Muscle of leg (tissue), 11 donors: ENCODE data around the gene KHDRBS1. TPM values are rescaled to one million over a fixed set of nuclear protein-coding genes. Genes with fewer than 3 reads are reported as not detected.
A peak's percentile ranks its signal among the peaks of the same experiment; 100 is the strongest.
"Not testable (repeated sequence)": the region's sequence is repeated elsewhere in the genome, so short reads cannot be mapped to it uniquely, and the experiment has no call there.

Source experiments
- DNase-seq: peaks from one replicate; pipeline ENCODE4 v3.0.0; 2013
- H3K27ac ChIP-seq: one replicate; pipeline ENCODE4 v1.5.1; 2013; ENCODE audit warnings: mild to moderate bottlenecking, low read length, control low read depth
- H3K27me3 ChIP-seq: one replicate; pipeline ENCODE4 v1.6.1; 2013; ENCODE audit warnings: low read length; ENCODE audit not compliant: control insufficient read depth, insufficient read depth
- H3K36me3 ChIP-seq: one replicate; pipeline ENCODE4 v1.6.1; 2013; ENCODE audit warnings: low read length; ENCODE audit not compliant: control insufficient read depth, insufficient read depth
- H3K4me1 ChIP-seq: one replicate; pipeline ENCODE4 v1.6.1; 2013; ENCODE audit warnings: low read length; ENCODE audit not compliant: control insufficient read depth, insufficient read depth
- H3K4me3 ChIP-seq: one replicate; pipeline ENCODE4 v1.5.1; 2013; ENCODE audit warnings: low read length, control low read depth
- H3K9me3 ChIP-seq: replicated peaks from 2 replicates; pipeline ENCODE4 v1.6.1; 2013; ENCODE audit warnings: low read depth, low read length; ENCODE audit not compliant: control insufficient read depth
- WGBS: methylation state at CpG from one replicate; pipeline ENCODE4 v1.1.5; 2013; ENCODE audit warnings: missing lambda C conversion rate; ENCODE audit not compliant: insufficient coverage; 5-methylcytosine and 5-hydroxymethylcytosine counted together
- polyA plus RNA-seq, 8 donors: library from polyadenylated mRNA; unstranded; fragments of 120-200 nt; gene quantifications; one replicate each; pipeline versions ENCODE4 v1.2.1 to v1.2.3, GENCODE V29; 2013; ENCODE audit warnings: inconsistent platforms in 1 of 8, low replicate concordance in 1 of 8; ENCODE audit not compliant: insufficient read length in 8 of 8, insufficient read depth in 1 of 8
- total RNA-seq: library from RNA; stranded (reverse); fragments of 120-200 nt; gene quantifications from one replicate; pipeline ENCODE4 v1.2.4, GENCODE V29; 2013

The KHDRBS1 gene
- total and polyA plus RNA-seq, 9 donors = 60.7 to 173 (median 144) TPM

DNA sequence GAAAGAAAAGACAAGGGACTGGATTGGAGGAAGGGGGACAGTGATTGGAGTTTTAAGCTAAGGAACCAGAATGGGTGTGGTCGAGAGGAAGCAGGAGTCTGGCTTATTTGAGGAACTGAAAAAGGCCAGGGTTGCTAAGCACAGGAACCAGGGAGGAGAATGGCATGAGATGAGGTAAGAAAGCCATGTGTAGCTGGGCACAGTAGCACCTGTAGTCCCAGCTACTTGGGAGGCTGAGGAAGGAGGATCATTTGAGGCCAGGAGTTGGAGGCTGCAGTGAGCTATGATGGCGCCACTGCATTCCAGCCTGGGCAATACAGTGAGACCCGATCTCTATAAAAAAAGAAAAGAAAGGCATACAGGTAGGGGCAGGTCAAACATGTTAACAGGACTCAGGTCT is 8.1 kb upstream of the KHDRBS1 start:
- no peak overlapping the region for H3K4me3 ChIP-seq
- H3K9me3 ChIP-seq = no peaks in the 10 kb centered on the region
- peak; percentile 30 for DNase-seq
- no peaks in the 10 kb centered on the region for H3K27me3 ChIP-seq
- 88% methylated on average over 3 of the region's 3 CpGs for WGBS
- no peak overlapping the region for H3K27ac ChIP-seq
- no peaks in the 10 kb centered on the region for H3K4me1 ChIP-seq
- no peaks in the 10 kb centered on the region for H3K36me3 ChIP-seq

DNA sequence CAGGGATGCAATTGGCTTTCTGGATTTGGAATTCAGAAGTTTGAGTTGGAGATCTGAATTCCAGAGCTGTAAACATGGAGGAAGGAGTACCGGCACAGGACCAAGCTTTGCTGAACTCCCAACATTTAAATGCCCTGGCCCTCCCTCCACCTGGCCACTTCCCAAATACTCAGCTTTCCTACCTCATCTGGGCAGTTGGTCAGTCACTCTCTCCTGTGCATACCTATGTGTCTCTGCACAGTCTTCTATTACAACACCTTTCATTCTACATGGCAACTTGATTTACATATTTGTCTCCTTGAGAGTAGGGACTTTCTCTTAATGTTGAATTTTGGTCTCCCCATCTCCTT is 6.1 kb upstream of the KHDRBS1 start:
- Histone ChIP-seq H3K4me3 (no peak overlapping the region), H3K9me3 (no peaks in the 10 kb centered on the region), H3K27ac (no peak overlapping the region), H3K4me1 (peaks cover 2% of the 10 kb centered on the region), H3K27me3 (no peaks in the 10 kb centered on the region), H3K36me3 (no peaks in the 10 kb centered on the region)
- WGBS = no CpG with 5 or more reads among the region's 1 CpG
- DNase-seq = no peak

DNA sequence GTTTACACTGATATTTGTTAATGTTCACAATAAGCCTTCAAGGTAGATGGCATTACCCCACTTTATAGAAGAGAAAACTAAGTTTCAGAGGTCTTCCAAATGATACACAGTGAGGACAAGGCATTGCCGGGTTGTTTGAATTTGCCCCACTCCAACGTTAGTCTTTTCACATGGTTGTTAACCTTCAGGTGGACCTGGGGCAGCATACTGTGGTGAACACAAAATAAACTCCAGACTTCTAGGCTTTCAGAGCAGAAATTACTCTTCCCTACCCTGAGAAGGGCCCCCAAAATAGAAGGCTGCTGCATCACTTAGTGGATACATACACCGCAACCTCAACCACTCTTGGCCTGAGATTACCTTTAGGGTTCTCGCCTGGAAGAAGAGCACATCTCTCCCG is 3.4 kb upstream of the KHDRBS1 start:
- H3K4me3 ChIP-seq = no peak overlapping the region
- peaks cover 8% of the 10 kb centered on the region for H3K4me1 ChIP-seq
- H3K36me3 ChIP-seq = no peaks in the 10 kb centered on the region
- 33% methylated on average over 2 of the region's 5 CpGs for WGBS
- no peak overlapping the region for H3K27ac ChIP-seq
- no peaks in the 10 kb centered on the region for H3K9me3 ChIP-seq
- DNase-seq = no peak
- no peaks in the 10 kb centered on the region for H3K27me3 ChIP-seq

DNA sequence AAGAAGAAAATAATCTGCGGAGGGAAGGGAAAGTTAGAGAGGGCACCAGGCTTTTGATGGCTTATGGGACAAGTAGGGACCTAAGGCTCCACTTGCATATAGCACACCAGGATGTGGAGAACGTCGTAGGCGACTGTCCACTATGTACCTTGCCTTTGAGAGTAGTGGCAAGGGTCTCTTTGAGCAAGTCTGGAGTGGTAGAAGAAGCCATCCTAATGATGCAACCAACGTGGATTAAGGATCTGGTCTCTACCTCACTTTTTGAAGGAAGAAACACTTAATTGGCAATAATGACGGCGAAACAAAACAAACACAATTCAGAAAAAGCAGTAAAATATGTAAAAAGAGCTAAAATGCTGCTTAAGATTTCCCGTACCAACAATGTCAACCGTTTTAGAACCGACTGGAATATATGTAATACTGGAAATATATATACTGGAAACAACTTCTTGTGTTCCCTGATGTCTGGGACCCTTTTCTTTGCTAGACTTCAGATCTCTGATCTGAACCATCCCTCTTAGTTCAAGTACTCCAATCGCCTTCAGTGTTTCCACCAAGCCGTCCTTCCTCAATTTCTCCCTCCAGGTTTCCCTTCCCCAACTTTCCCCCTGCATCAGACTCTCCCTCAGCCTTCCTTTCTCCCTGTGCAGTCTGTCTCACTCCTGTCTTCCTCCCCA is 821 bp upstream of the KHDRBS1 start:
- H3K27me3 ChIP-seq = no peaks in the 10 kb centered on the region
- H3K9me3 ChIP-seq = no peaks in the 10 kb centered on the region
- 33% methylated on average over 3 of the region's 12 CpGs for WGBS
- H3K4me1 ChIP-seq = peaks cover 16% of the 10 kb centered on the region
- no peak for DNase-seq
- H3K36me3 ChIP-seq = no peaks in the 10 kb centered on the region
- H3K4me3 ChIP-seq = peak overlapping the region; percentile 64
- peak overlapping the region; percentile 100 for H3K27ac ChIP-seq

DNA sequence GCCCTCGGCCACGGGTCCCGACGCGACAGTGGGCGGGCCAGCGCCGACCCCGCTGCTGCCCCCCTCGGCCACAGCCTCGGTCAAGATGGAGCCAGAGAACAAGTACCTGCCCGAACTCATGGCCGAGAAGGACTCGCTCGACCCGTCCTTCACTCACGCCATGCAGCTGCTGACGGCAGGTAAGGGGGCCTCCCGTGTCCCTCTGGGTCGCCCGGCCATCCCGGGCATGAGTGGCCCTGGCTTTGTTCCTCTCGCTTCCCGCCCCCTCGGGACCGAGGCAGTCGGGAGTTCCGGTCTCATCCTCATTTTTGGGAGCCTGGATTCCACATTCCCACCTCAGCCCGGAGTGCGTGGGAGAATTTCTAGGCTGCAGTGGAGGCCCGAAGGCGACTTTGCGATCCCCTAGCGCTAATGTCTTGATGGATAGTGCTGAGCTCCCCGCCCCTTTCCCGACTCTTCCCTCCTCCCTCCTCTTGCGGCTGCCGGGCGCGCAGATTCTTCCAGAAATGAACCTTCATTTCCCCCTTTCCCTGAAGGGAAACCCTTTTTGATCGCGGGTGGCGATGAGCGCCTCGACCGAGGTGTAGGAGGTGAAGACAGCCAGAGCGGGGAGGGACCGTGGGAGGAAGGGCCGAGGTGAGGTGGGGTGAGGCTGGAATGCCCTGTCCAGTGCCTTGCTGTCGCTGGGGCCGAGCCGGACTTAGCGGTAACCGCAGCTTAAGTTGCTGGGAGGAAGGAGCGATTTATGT is 705 bp downstream of the KHDRBS1 start:
- WGBS = under 1% methylated on average over 46 of the region's 55 CpGs
- H3K4me3 ChIP-seq = peak overlapping the region; percentile 99
- peak; percentile 81 for DNase-seq

DNA sequence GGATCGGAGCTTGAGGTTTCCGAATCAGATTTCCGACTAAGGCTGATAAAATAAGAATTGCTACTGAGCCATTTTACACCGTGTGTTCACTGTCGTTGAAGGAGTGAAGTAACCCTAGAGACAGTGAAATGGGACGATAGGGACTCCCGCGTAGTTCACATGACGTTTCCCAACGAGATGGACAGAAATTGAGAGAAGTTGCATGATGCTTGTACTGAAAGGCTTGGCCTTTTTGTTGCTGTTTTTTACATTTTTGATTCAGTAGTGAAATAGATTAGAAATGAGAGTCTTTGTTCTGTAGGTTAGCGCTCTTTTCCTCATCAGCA is 1.2 kb downstream of the KHDRBS1 start:
- Histone ChIP-seq H3K9me3 (no peaks in the 10 kb centered on the region), H3K36me3 (no peaks in the 10 kb centered on the region), H3K27me3 (no peaks in the 10 kb centered on the region), H3K27ac (peak overlapping the region; percentile 100), H3K4me1 (peaks cover 22% of the 10 kb centered on the region), H3K4me3 (peak overlapping the region; percentile 99)
- DNase-seq = no peak
- WGBS = 1% methylated on average over 10 of the region's 11 CpGs

More for the DNA sequence above, 705 bp downstream of the KHDRBS1 start:
- Histone ChIP-seq H3K27ac (peak overlapping the region; percentile 100), H3K9me3 (no peaks in the 10 kb centered on the region), H3K27me3 (no peaks in the 10 kb centered on the region), H3K4me1 (peaks cover 22% of the 10 kb centered on the region), H3K36me3 (no peaks in the 10 kb centered on the region)

DNA sequence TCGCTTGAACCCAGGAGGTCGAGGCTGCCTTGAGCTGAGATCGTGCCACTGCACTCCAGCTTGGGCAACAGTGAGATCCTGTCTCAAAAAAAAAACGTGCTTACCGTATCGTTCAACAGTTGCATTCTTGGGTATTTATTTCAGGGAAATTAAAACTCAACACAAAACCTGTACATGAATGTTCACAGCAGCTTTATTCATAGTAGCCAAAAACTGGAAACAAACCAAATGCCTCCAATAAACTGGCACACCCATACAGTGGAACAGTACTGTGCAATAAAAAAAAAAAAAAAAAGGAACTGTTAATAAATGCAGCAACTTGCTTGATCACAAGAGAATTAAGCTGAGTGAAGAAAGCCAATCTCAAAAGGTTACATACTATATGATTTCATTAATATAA is 6.7 kb downstream of the KHDRBS1 start:
- Histone ChIP-seq H3K9me3 (no peaks in the 10 kb centered on the region), H3K4me1 (peaks cover 18% of the 10 kb centered on the region), H3K27ac (no peak overlapping the region), H3K36me3 (peaks cover 13% of the 10 kb centered on the region), H3K4me3 (no peak overlapping the region), H3K27me3 (no peaks in the 10 kb centered on the region)
- no peak for DNase-seq
- no CpG with 5 or more reads among the region's 6 CpGs for WGBS

DNA sequence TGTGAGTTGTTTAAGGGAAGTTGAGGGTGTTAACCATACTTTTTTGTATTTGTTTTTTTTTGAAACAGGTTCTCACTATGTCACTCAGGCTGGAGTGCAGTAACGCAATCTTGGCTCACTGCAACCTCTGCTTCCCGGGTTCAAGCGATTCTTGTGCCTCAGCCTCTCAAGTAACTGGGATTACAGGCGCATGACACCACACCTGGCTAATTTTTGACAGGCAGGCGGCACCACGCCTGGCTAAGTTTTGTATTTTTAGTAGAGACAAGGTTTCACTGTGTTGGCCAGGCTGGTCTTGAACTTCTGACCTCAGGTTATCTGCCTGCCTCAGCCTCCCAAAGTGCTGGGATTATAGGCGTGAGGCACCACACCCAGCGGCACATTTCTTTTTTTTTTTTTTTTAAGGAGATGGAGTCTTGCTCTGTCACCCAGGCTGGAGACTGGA is 7.9 kb downstream of the KHDRBS1 start:
- not testable (repeated sequence) for H3K27ac ChIP-seq, H3K4me3 ChIP-seq, DNase-seq, H3K9me3 ChIP-seq, H3K27me3 ChIP-seq
- Histone ChIP-seq H3K4me1 (peaks cover 10% of the 10 kb centered on the region), H3K36me3 (peaks cover 16% of the 10 kb centered on the region)
- WGBS = 83% methylated on average over 3 of the region's 8 CpGs

DNA sequence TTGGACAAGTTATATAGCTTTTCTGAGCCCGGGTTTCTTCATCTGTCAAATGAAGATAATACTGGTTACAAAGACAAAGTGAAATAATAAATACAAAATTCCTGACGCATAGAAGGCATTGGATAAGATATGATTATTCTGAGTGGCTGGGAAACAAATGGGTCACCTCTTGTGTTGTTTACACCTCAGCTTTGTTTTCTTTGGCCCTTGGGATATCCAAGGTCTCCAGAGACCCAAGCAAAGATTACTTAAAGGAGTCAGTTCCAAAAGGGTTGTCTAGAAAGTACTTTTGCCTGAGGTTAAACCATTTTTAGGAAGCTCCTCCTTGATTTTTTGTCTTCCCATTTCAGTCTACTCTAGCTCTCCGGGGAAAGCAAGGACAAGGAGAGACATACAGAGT is 9.7 kb downstream of the KHDRBS1 start:
- no peak overlapping the region for H3K4me3 ChIP-seq
- no peak for DNase-seq

DNA sequence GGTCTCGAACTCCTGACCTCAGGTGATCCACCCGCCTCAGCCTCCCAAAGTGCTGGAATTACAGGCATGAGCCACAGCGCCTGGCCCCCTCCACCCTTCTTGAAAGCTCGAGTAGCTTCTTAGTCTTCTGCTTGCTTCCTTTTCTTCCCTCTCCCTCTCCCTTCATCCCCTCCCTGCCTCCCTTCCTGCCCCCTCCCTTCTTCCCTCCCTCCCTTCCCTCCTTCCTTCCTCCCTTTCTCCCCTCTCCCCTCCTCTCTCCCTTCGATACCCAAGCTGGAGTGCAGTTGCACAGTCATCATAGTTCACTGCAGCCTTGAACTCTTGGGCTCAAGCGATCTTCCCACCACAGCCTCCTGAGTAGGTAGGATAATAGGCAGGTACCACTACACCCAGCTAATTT is 11.8 kb downstream of the KHDRBS1 start:
- Histone ChIP-seq H3K27me3 (no peaks in the 10 kb centered on the region), H3K27ac (no peak overlapping the region), H3K4me3 (no peak overlapping the region), H3K4me1 (no peaks in the 10 kb centered on the region), H3K36me3 (peaks cover 16% of the 10 kb centered on the region), H3K9me3 (no peaks in the 10 kb centered on the region)
- DNase-seq = no peak
- 87% methylated on average over 4 of the region's 6 CpGs for WGBS

More for the DNA sequence above, 9.7 kb downstream of the KHDRBS1 start:
- no CpG with 5 or more reads among the region's 3 CpGs for WGBS
- Histone ChIP-seq H3K27ac (no peak overlapping the region), H3K9me3 (no peaks in the 10 kb centered on the region), H3K27me3 (no peaks in the 10 kb centered on the region), H3K4me1 (peaks cover 10% of the 10 kb centered on the region), H3K36me3 (peaks cover 16% of the 10 kb centered on the region)
